Sigmoid colon (tissue), 7 donors: ENCODE data around the gene GDF15. TPM values are rescaled to one million over a fixed set of nuclear protein-coding genes. Genes with fewer than 3 reads are reported as not detected.

Experiments
- DNase-seq: peaks from one replicate; pipeline ENCODE4 v3.0.0-alpha.2; 2019
- H3K27ac ChIP-seq, 4 donors: fragments of 200-600 bp; sonication (generic); one replicate each; pipeline ENCODE4 v1.5.1; 2016 to 2019; ENCODE audit warnings: mild to moderate bottlenecking in 1 of 4
- H3K27me3 ChIP-seq, 3 donors: fragments of 200-600 bp; sonication (generic); one replicate each; pipeline ENCODE4 v1.5.1; 2019; ENCODE audit warnings: mild to moderate bottlenecking in 1 of 3
- H3K36me3 ChIP-seq, 4 donors: fragments of 200-600 bp; sonication (generic); one replicate each; pipeline ENCODE4 v1.5.1; 2016 to 2019
- H3K4me1 ChIP-seq, 4 donors: fragments of 200-600 bp; sonication (generic); one replicate each; pipeline ENCODE4 v1.5.1; 2017 to 2019
- H3K4me3 ChIP-seq, 4 donors: fragments of 200-600 bp; sonication (generic); one replicate each; pipeline ENCODE4 v1.5.1; 2017 to 2019; ENCODE audit warnings: mild to moderate bottlenecking in 2 of 4, moderate library complexity in 1 of 4
- H3K9me3 ChIP-seq, 4 donors: fragments of 200-600 bp in 3 of 4; sonication (generic) in 3 of 4; one replicate each; pipeline versions ENCODE4 v1.5.1 to v1.6.1; 2013 to 2019
- CTCF ChIP-seq, 4 experiments: fragments of 450-650 bp in 3 of 4; fragments of 200-600 bp in 1 of 4; IDR thresholded peaks; one replicate each; pipeline ENCODE4 v1.5.1; 2016 to 2019; ENCODE audit warnings: antibody characterized with exemption in 4 of 4, mild to moderate bottlenecking in 3 of 4, moderate library complexity in 2 of 4
- EP300 ChIP-seq, 4 donors: sonication (generic); formaldehyde crosslinking; IDR thresholded peaks; one replicate each; pipeline ENCODE4 v1.6.1; 2017; ENCODE audit warnings: antibody characterized with exemption in 4 of 4
- POLR2A ChIP-seq, 2 donors: fragments of 450-650 bp; IDR thresholded peaks; one replicate each; pipeline ENCODE4 v1.6.1; 2016; ENCODE audit warnings: antibody characterized with exemption in 2 of 2, mild to moderate bottlenecking in 2 of 2, moderate library complexity in 2 of 2
- POLR2AphosphoS5 ChIP-seq, 4 donors: sonication (generic); formaldehyde crosslinking; IDR thresholded peaks; one replicate each; pipeline ENCODE4 v1.6.1; 2017; ENCODE audit warnings: antibody characterized with exemption in 4 of 4
- WGBS, 2 donors: extraction: QIAGEN DNeasy Blood & Tissue Kit; methylation state at CpG; one replicate each; pipeline ENCODE4 v1.1.7; 2013; 5-methylcytosine and 5-hydroxymethylcytosine counted together
- intact Hi-C: fragments of 100-400 bp; cut with DNase I; formaldehyde crosslinking; loops from one replicate; pipeline ENCODE4 v1.15.1; 2023
- polyA plus RNA-seq, 3 donors: library from polyadenylated mRNA; stranded (reverse); fragments of 200-250 nt; gene quantifications; one replicate each; pipeline ENCODE4 v1.2.3, GENCODE V29; 2013
- total RNA-seq, 4 donors: library from RNA; depleted of rRNA; stranded (reverse); fragments of >200 nt; gene quantifications; one replicate each; pipeline ENCODE4 v1.1.0, GENCODE V29; 2016
- donor health status: healthy with polysubstance abuse.
- donor health status: Bipolar disorder and iron deficiency.
- donor health status: healthy.

GDF15 gene
- total and polyA plus RNA-seq, 7 donors: 1.1 to 79.7 (median 7.2) TPM

- TF ChIP-seq CTCF (IDR thresholded peaks at IDR 0.05) (no peak), POLR2AphosphoS5 (IDR thresholded peaks at IDR 0.05) (no peak), POLR2A (IDR thresholded peaks at IDR 0.05) (no peak), EP300 (IDR thresholded peaks at IDR 0.05) (no peak)
- intact Hi-C loops: loop anchor here (5.0 to 10.0 kb wide), 2 partner anchors 138 to 305 kb away; partner anchors contain the start of gene JUND
- Histone ChIP-seq H3K9me3 (no peaks in the 10 kb centered on the region), H3K36me3 (no peaks in the 10 kb centered on the region), H3K4me1 (peaks cover 0 to 79% (median 65%) of the 10 kb centered on the region in 4 donors), H3K4me3 (peak overlapping the region; percentile 41 to 74 (median 64)), H3K27me3 (peaks cover 0 to 29% (median 3%) of the 10 kb centered on the region in 3 donors), H3K27ac (peak overlapping the region; percentile 82 to 88 (median 86))
- DNase-seq: no peak
- WGBS, 2 donors: 1% methylated on average over 97 of the region's 97 CpGs
Observed at GRCh38 chr19:18419699-18420460, 33.9 kb downstream of the GDF15 start.

- no peak for TF ChIP-seq POLR2A (IDR thresholded peaks at IDR 0.05)
- TF ChIP-seq EP300 (IDR thresholded peaks at IDR 0.05): no peak
- no peak for TF ChIP-seq POLR2AphosphoS5 (IDR thresholded peaks at IDR 0.05)
- no peak for TF ChIP-seq CTCF (IDR thresholded peaks at IDR 0.05)
- H3K4me3 ChIP-seq: peak overlapping the region in 2 of 4 donors; percentile 61 to 74
Observed at GRCh38 chr19:18420930-18421329, 35.0 kb downstream of the GDF15 start.

GRCh38 chr19:18421371-18421959, 35.5 kb downstream of the GDF15 start:
- Histone ChIP-seq H3K36me3 (no peaks in the 10 kb centered on the region), H3K27ac (peak overlapping the region; percentile 28 to 87 (median 83)), H3K27me3 (peaks cover 0 to 22% (median 3%) of the 10 kb centered on the region in 3 donors), H3K9me3 (no peaks in the 10 kb centered on the region), H3K4me3 (no peak overlapping the region), H3K4me1 (peaks cover 0 to 79% (median 64%) of the 10 kb centered on the region in 4 donors)
- intact Hi-C loops: no loop called here
- WGBS, 2 donors: 56 to 75% methylated on average over 12 of the region's 12 CpGs
- no peak for DNase-seq
- no peak for TF ChIP-seq POLR2AphosphoS5 (IDR thresholded peaks at IDR 0.05)
- no peak for TF ChIP-seq CTCF (IDR thresholded peaks at IDR 0.05)
- no peak for TF ChIP-seq POLR2A (IDR thresholded peaks at IDR 0.05)
- no peak for TF ChIP-seq EP300 (IDR thresholded peaks at IDR 0.05)

More at GRCh38 chr19:18420930-18421329, 35.0 kb downstream of the GDF15 start:
- Histone ChIP-seq H3K9me3 (no peaks in the 10 kb centered on the region), H3K27me3 (peaks cover 0 to 26% (median 3%) of the 10 kb centered on the region in 3 donors), H3K36me3 (no peaks in the 10 kb centered on the region), H3K27ac (peak overlapping the region; percentile 82 to 88 (median 86)), H3K4me1 (peaks cover 0 to 79% (median 64%) of the 10 kb centered on the region in 4 donors)
- intact Hi-C loops: no loop called here
- 45 to 62% methylated on average over 2 of the region's 2 CpGs for WGBS, 2 donors
- DNase-seq: no peak

- H3K27ac ChIP-seq: peak overlapping the region in 1 of 4 donors; percentile 28
- no peak overlapping the region for H3K4me3 ChIP-seq
- no peaks in the 10 kb centered on the region for H3K9me3 ChIP-seq
- peaks cover 0 to 76% (median 56%) of the 10 kb centered on the region in 4 donors for H3K4me1 ChIP-seq
- no peak for DNase-seq
- TF ChIP-seq POLR2A (IDR thresholded peaks at IDR 0.05) (no peak), POLR2AphosphoS5 (IDR thresholded peaks at IDR 0.05) (no peak), EP300 (IDR thresholded peaks at IDR 0.05) (no peak), CTCF (IDR thresholded peaks at IDR 0.05) (no peak)
- peaks cover 0 to 10% (median 0%) of the 10 kb centered on the region in 3 donors for H3K27me3 ChIP-seq
- intact Hi-C loops: no loop called here
- WGBS, 2 donors: 65 to 86% methylated on average over 14 of the region's 14 CpGs
- no peaks in the 10 kb centered on the region for H3K36me3 ChIP-seq
Observed at GRCh38 chr19:18422530-18423191, 36.7 kb downstream of the GDF15 start.
